GM12872 (cell line): ENCODE results near the gene RPA1.

Experiments
- CTCF ChIP-seq: IDR thresholded peaks from 3 replicates; pipeline ENCODE4 v1.5.1; 2011; ENCODE audit warnings: low read depth, mild to moderate bottlenecking, low read length, moderate library complexity; ENCODE audit not compliant: insufficient read depth

Gene RPA1

GRCh38 chr17:1916316-1916715, 86.5 kb downstream of the RPA1 start:
- no peak for TF ChIP-seq CTCF

GRCh38 chr17:1916963-1917715, 87.3 kb downstream of the RPA1 start:
- TF ChIP-seq CTCF: no peak

GRCh38 chr17:1918346-1919162, 88.7 kb downstream of the RPA1 start:
- no peak for TF ChIP-seq CTCF

GRCh38 chr17:1919201-1919600, 89.4 kb downstream of the RPA1 start:
- no peak for TF ChIP-seq CTCF

- no peak for TF ChIP-seq CTCF
These were observed 91.1 kb downstream of the RPA1 start for GRCh38 chr17:1920948-1921351.

- TF ChIP-seq CTCF: no peak
These were observed 99.2 kb downstream of the RPA1 start for GRCh38 chr17:1928976-1929375.

- TF ChIP-seq CTCF: no peak
These were observed 100.5 kb downstream of the RPA1 start for GRCh38 chr17:1930337-1930645.
